ENCODE measurements around the gene ASS1. TPM values are rescaled to one million over a fixed set of nuclear protein-coding genes. Genes with fewer than 3 reads are reported as not detected.

ASS1 gene
- total RNA-seq, 2 donors from 2014 or later: 380 to 511 TPM

DNA sequence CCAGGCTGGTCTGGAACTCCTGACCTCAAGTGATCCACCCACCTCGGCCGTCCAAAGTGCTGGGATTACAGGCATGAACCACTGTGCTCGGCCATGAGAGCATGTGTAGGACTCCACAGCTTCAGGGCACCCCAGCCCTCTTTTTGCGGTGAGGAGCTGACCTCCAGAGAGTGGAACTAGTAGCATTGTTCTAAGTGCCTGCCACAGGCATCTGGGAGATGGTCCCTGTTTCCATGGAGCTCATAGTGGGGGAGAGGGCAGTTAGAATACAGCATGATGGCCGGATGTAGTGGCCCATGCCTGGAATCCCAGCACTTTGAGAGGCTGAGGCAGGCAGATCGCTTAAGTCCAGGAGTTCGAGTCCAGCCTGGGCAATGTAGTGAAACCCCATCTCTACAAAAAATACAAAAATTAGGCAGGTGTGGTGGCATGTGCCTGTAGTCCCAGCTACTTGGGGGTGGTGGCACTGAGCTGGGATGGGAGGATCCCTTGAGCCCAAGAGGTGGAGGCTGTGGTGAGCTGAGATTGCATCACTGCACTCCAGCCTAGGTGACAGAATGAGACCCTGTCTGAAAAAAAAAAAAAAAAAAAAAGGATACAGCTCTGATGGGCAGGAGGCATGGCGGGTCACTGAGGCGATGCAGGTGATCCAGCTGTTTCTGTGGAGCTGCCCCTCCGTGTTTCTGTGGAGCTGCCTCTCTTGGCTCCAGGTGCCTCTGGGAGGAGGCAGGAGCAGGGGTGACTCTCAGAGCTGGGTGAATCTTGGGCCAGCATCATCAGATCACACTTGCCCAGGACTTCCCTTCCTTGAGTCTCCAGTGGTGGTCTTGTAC is 4.2 kb downstream of the ASS1 start:
- Histone ChIP-seq H3K27me3 (no peaks in the 10 kb centered on the region), H3K4me1 (peaks cover 28% of the 10 kb centered on the region), H3K4me3 (no peak overlapping the region), H3K27ac (no peak overlapping the region), H3K36me3 (no peaks in the 10 kb centered on the region), H3K9ac (ENCODE audit: low read depth in 2 of 2, low read length in 2 of 2) (no peak overlapping the region), H3K9me3 (no peaks in the 10 kb centered on the region)
- intact Hi-C loops (cut with DNase I): no loop called here
- no peak for TF ChIP-seq CTCF (IDR thresholded peaks at IDR 0.05)
- no peak for DNase-seq

- intact Hi-C loops (cut with DNase I): no loop called here
- peak overlapping the region; percentile 43 for H3K27ac ChIP-seq
- H3K4me1 ChIP-seq: peaks cover 28% of the 10 kb centered on the region
- H3K4me3 ChIP-seq: no peak overlapping the region
- no peaks in the 10 kb centered on the region for H3K27me3 ChIP-seq
- no peaks in the 10 kb centered on the region for H3K36me3 ChIP-seq
- peak overlapping the region; percentile 15 to 22 for H3K9ac ChIP-seq (ENCODE audit: low read depth in 2 of 2, low read length in 2 of 2)
- H3K9me3 ChIP-seq: no peaks in the 10 kb centered on the region
- TF ChIP-seq CTCF (IDR thresholded peaks at IDR 0.05): no peak
- DNase-seq: peak; percentile 87
Measured at GRCh38 chr9:130450344-130451003, 5.7 kb downstream of the ASS1 start.

GRCh38 chr9:130451004-130451390 is 6.2 kb downstream of the ASS1 start:
- DNase-seq: peak; percentile 49
- Histone ChIP-seq H3K27ac (peak overlapping the region; percentile 43), H3K9ac (ENCODE audit: low read depth in 2 of 2, low read length in 2 of 2) (peak overlapping the region; percentile 15 to 22), H3K36me3 (no peaks in the 10 kb centered on the region), H3K4me1 (peaks cover 28% of the 10 kb centered on the region), H3K9me3 (no peaks in the 10 kb centered on the region), H3K27me3 (no peaks in the 10 kb centered on the region), H3K4me3 (no peak overlapping the region)
- intact Hi-C loops (cut with DNase I): no loop called here
- TF ChIP-seq CTCF (IDR thresholded peaks at IDR 0.05): no peak

- H3K27me3 ChIP-seq: no peaks in the 10 kb centered on the region
- no peak overlapping the region for H3K4me3 ChIP-seq
- H3K9me3 ChIP-seq: no peaks in the 10 kb centered on the region
- peaks cover 25% of the 10 kb centered on the region for H3K4me1 ChIP-seq
- peak; percentile 30 for TF ChIP-seq CTCF (IDR thresholded peaks at IDR 0.05)
- peak overlapping the region; percentile 9 for H3K27ac ChIP-seq
- intact Hi-C loops (cut with DNase I): no loop called here
- peak; percentile 91 for DNase-seq
- no peaks in the 10 kb centered on the region for H3K36me3 ChIP-seq
- H3K9ac ChIP-seq (ENCODE audit: low read depth in 2 of 2, low read length in 2 of 2): peak overlapping the region in 1 of 2 donors; percentile 54
Measured at GRCh38 chr9:130451509-130452388, 7.0 kb downstream of the ASS1 start.

DNA sequence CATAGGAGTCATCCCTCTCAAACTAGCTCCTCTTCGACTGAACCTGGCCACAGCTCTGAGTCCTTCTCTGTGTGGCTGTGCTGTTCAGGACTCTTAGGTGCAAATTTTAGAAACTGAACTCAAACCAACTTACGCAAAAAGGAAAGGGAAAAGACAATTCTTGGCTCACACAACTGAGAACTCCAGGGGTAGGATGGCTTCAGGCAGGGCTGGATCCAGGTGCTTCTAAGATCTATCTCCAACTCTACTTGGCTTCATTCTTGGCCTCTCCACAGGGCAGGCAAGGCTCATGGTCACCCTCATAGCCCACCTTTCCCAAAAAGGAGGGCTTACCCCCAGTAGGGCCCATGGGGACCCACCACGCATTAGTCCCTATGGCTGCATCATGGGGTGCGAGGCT is 8.1 kb downstream of the ASS1 start:
- Histone ChIP-seq H3K9me3 (no peaks in the 10 kb centered on the region), H3K4me3 (no peak overlapping the region), H3K9ac (ENCODE audit: low read depth in 2 of 2, low read length in 2 of 2) (no peak overlapping the region), H3K27ac (no peak overlapping the region), H3K36me3 (no peaks in the 10 kb centered on the region), H3K27me3 (no peaks in the 10 kb centered on the region), H3K4me1 (peaks cover 20% of the 10 kb centered on the region)
- TF ChIP-seq CTCF (IDR thresholded peaks at IDR 0.05): no peak
- intact Hi-C loops (cut with DNase I): no loop called here
- no peak for DNase-seq

Measured in colonic mucosa (tissue), 4 donors.